ENCODE measurements around the gene TLDC2.
A peak's percentile ranks its signal among the peaks of the same experiment; 100 is the strongest.

The TLDC2 gene

DNA sequence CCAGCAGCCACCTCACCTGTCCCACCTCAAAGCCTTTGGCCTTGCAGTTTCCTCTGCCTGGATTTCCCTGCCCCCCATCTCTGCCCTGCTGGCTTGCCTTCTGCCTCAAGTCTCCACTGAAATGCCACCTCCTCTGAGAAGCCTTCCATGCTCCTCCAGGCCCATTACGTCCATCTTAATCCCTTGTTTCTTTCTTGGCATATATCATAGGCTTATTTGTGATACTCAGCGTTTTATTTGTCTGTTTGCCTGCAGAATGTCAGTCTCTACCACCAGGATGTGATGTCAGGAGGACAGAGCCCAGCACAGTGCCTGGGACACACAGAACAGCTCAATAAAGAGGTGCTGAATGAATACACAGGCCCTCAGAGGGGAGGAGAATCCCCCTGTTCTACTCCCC lies 24.4 kb upstream of the TLDC2 start:
- H3K27me3 ChIP-seq (ENCODE audit: control insufficient read depth, insufficient read depth, low read length) = no peaks in the 10 kb centered on the region
- no peak overlapping the region for H3K27ac ChIP-seq (ENCODE audit: low read depth, low read length)
- H3K9me3 ChIP-seq (ENCODE audit: control insufficient read depth, insufficient read depth, low read depth, low read length) = peaks cover 9% of the 10 kb centered on the region
- H3K9ac ChIP-seq (ENCODE audit: low read length) = no peak overlapping the region
- peaks cover 13% of the 10 kb centered on the region; the same call in 1 of the 2 replicates for H3K36me3 ChIP-seq (ENCODE audit: control insufficient read depth, insufficient read depth, low read length)
- no peak overlapping the region for H3K4me3 ChIP-seq (ENCODE audit: low read depth, low read length)
- H3K4me1 ChIP-seq (ENCODE audit: control insufficient read depth, insufficient read depth, low read length) = peaks cover 33% of the 10 kb centered on the region

DNA sequence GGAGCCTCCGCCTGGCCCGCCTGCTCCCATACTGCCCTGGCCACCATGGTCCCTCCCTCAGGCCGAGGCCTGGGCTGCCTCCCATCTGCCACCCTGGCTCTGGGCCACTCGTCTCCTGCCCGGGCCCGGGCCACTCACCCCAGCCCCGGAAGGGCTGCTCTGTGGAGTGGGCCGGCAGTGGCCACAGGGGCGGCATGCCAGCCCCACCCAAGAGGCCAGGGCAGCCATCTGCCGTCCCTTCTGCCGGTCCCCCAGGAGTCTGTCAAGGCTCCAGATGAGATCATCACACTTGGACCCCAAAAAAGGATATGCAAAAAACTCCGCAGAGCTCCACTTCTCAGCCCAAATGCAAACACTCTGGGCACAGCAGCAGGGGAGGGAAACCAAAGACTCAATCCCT lies 23.8 kb upstream of the TLDC2 start:
- peaks cover 36% of the 10 kb centered on the region for H3K4me1 ChIP-seq (ENCODE audit: control insufficient read depth, insufficient read depth, low read length)
- H3K36me3 ChIP-seq (ENCODE audit: control insufficient read depth, insufficient read depth, low read length) = peaks cover 15% of the 10 kb centered on the region; the same call in 1 of the 2 replicates
- no peak overlapping the region for H3K9ac ChIP-seq (ENCODE audit: low read length)
- no peak overlapping the region for H3K27ac ChIP-seq (ENCODE audit: low read depth, low read length)
- peaks cover 9% of the 10 kb centered on the region for H3K9me3 ChIP-seq (ENCODE audit: control insufficient read depth, insufficient read depth, low read depth, low read length)
- no peaks in the 10 kb centered on the region for H3K27me3 ChIP-seq (ENCODE audit: control insufficient read depth, insufficient read depth, low read length)
- H3K4me3 ChIP-seq (ENCODE audit: low read depth, low read length) = no peak overlapping the region

DNA sequence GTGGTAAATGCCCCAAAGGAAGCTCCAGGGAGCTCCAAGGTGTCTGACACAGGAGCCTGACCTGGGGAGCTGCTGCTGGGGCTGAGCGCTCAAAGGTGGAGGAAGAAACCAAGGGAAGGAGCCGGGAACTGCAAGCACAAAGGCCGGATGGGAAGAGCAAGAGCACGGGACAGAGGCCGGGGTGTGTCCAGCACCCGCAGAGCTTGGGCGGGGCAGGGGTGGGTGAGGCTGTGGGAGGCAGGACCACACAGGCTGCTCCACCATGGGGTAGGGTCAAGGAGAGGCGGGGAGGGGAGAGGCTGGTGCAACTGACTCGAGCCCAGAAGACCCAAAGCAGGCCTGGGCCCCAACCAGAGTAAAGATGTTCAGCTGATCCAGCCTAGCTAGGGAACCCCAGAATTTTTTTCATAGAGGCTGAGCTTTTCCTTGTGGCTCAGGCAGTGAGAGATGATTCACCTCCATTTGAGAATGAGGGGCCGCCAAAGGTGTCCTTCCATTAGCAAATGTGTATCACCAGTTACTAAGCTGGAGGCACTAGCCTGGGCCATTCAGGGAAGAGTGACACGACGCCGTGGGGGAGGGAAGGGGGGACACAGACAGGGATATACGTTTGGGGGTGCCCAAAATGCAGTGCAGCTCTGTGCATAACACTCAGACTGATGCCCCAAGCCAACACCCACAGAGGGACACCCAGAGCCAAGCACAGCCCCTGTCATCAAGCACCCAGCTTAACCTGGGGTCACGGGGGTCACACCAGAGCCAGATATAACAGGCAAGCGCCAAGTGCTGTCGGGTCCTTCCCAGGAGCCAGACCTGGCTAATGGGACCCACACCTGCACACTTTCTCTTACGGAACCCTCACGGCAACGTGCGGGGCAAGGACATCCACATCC lies 21.3 kb upstream of the TLDC2 start:
- Histone ChIP-seq H3K9me3 (ENCODE audit: control insufficient read depth, insufficient read depth, low read depth, low read length) (peaks cover 9% of the 10 kb centered on the region), H3K27me3 (ENCODE audit: control insufficient read depth, insufficient read depth, low read length) (no peaks in the 10 kb centered on the region), H3K4me1 (ENCODE audit: control insufficient read depth, insufficient read depth, low read length) (peaks cover 38% of the 10 kb centered on the region), H3K9ac (ENCODE audit: low read length) (no peak overlapping the region), H3K36me3 (ENCODE audit: control insufficient read depth, insufficient read depth, low read length) (peaks cover 17% of the 10 kb centered on the region; the same call in 1 of the 2 replicates), H3K4me3 (ENCODE audit: low read depth, low read length) (no peak overlapping the region), H3K27ac (ENCODE audit: low read depth, low read length) (no peak overlapping the region)

DNA sequence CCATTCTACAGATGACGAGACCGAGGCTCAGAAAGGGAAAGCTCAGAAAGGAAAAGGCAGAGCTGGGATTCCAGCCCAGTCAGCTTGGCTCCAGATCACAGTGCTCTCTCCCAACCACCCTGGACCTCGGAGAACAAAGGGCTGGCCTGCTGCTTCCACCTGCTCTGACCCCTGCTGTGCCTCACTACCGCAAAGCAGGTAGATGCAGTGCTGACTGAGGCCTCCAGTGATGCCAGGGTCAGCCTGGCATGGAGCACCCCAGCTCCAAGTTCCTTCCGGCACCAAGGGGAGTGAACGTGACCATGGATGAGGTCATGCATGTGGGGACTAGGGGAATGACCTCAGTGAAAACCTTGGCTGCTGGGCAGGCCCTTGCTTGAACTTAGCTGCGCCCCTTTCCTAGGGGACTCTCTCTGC lies 20.7 kb upstream of the TLDC2 start:
- Histone ChIP-seq H3K9ac (ENCODE audit: low read length) (no peak overlapping the region), H3K36me3 (ENCODE audit: control insufficient read depth, insufficient read depth, low read length) (peaks cover 17% of the 10 kb centered on the region; the same call in 1 of the 2 replicates), H3K4me1 (ENCODE audit: control insufficient read depth, insufficient read depth, low read length) (peaks cover 44% of the 10 kb centered on the region), H3K9me3 (ENCODE audit: control insufficient read depth, insufficient read depth, low read depth, low read length) (peaks cover 9% of the 10 kb centered on the region), H3K4me3 (ENCODE audit: low read depth, low read length) (no peak overlapping the region), H3K27ac (ENCODE audit: low read depth, low read length) (no peak overlapping the region), H3K27me3 (ENCODE audit: control insufficient read depth, insufficient read depth, low read length) (no peaks in the 10 kb centered on the region)

DNA sequence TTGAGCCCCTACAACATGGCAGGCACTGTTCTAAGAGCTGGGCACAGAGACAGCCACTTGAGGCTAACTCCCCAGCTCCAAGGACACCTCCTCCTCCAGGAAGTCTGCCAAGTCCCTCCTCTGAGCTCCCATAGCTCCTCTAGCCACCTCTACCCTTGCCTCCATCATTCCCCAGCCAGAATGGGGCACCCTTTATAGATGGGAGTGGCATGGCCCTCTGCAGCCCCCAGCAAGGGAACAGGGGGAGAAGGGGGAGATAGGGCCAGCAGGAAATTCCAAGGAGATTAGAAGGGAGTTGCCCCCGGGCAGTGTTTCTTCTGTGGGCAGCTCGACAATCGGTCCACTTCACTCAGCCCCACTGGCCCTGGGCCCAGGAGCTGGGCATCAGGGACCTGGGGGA lies 19.7 kb upstream of the TLDC2 start:
- Histone ChIP-seq H3K27ac (ENCODE audit: low read depth, low read length) (no peak overlapping the region), H3K9me3 (ENCODE audit: control insufficient read depth, insufficient read depth, low read depth, low read length) (peaks cover 4% of the 10 kb centered on the region), H3K4me1 (ENCODE audit: control insufficient read depth, insufficient read depth, low read length) (peaks cover 54% of the 10 kb centered on the region), H3K36me3 (ENCODE audit: control insufficient read depth, insufficient read depth, low read length) (0 out of 2 replicates have a peak, but pooled peaks cover 14% of the 10 kb centered on the region), H3K27me3 (ENCODE audit: control insufficient read depth, insufficient read depth, low read length) (no peaks in the 10 kb centered on the region), H3K4me3 (ENCODE audit: low read depth, low read length) (no peak overlapping the region), H3K9ac (ENCODE audit: low read length) (no peak overlapping the region)

DNA sequence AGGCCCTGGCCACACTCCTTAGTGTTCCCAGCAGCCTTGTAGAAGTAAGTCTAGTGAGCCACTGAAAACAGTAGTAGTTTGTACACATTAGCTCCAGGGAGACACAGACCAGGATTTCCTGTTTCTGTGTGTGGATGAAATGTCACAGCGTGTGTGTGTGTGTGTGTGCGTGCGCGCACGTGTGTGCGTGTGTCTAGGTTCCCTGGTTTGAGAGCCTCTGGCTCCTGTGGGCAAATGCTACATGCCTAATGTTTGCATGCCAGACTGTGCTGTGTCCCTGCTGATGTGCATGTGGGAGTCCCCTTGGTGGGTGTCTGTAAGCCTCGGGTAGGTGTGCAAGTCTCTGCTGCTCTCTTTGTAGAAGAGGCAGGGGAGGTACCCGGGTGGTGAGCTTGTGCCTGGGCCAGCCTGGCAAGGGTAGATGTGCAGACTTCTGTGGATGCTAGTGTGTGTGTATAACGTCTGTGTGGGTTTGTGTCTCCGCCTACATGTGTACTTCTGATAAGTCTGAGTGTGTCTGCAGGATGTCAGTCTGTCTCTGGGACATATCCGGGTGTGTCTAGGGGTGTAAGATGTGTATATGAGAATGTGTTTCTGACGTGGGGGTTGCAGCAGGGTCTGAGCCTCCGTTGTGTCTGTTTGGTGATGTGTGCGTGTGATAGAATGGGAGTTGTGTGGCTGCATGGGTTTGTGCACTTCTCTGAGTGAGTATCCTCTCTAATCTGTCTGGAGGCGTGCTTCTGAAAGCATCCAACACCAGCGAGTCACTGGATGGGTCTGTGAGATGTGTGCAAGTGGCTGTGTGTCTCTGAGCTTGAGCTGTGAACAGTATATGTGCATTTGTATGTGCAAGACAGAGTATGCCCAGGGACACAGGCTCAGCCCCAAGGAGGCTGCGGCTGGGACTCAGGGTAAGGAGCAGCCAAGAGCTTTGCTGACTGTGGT lies 19.0 kb upstream of the TLDC2 start:
- Histone ChIP-seq H3K9me3 (ENCODE audit: control insufficient read depth, insufficient read depth, low read depth, low read length) (no peaks in the 10 kb centered on the region), H3K4me1 (ENCODE audit: control insufficient read depth, insufficient read depth, low read length) (peaks cover 61% of the 10 kb centered on the region), H3K27ac (ENCODE audit: low read depth, low read length) (no peak overlapping the region), H3K27me3 (ENCODE audit: control insufficient read depth, insufficient read depth, low read length) (0 out of 2 replicates have a peak, but pooled peaks cover under 1% of the 10 kb centered on the region), H3K4me3 (ENCODE audit: low read depth, low read length) (no peak overlapping the region), H3K36me3 (ENCODE audit: control insufficient read depth, insufficient read depth, low read length) (0 out of 2 replicates have a peak, but pooled peaks cover 10% of the 10 kb centered on the region), H3K9ac (ENCODE audit: low read length) (no peak overlapping the region)

DNA sequence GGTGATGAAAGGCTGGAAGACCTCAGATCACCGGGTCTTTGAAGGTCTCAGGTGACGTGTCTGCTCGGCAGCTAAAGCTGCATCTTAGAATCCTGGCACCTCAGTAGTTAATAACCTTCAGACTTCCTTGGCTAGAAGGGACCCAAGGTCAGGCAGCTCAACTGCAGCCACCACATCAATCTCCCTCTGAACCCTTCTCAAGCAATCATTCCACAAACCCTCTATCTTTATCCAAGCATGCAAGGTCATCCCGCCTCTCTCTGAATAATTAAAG lies 16.7 kb upstream of the TLDC2 start:
- Histone ChIP-seq H3K4me1 (ENCODE audit: control insufficient read depth, insufficient read depth, low read length) (peaks cover 58% of the 10 kb centered on the region), H3K27ac (ENCODE audit: low read depth, low read length) (no peak overlapping the region), H3K9ac (ENCODE audit: low read length) (no peak overlapping the region), H3K9me3 (ENCODE audit: control insufficient read depth, insufficient read depth, low read depth, low read length) (no peaks in the 10 kb centered on the region), H3K4me3 (ENCODE audit: low read depth, low read length) (no peak overlapping the region), H3K27me3 (ENCODE audit: control insufficient read depth, insufficient read depth, low read length) (peaks cover 3% of the 10 kb centered on the region; the same call in 1 of the 2 replicates), H3K36me3 (ENCODE audit: control insufficient read depth, insufficient read depth, low read length) (0 out of 2 replicates have a peak, but pooled peaks cover 4% of the 10 kb centered on the region)

DNA sequence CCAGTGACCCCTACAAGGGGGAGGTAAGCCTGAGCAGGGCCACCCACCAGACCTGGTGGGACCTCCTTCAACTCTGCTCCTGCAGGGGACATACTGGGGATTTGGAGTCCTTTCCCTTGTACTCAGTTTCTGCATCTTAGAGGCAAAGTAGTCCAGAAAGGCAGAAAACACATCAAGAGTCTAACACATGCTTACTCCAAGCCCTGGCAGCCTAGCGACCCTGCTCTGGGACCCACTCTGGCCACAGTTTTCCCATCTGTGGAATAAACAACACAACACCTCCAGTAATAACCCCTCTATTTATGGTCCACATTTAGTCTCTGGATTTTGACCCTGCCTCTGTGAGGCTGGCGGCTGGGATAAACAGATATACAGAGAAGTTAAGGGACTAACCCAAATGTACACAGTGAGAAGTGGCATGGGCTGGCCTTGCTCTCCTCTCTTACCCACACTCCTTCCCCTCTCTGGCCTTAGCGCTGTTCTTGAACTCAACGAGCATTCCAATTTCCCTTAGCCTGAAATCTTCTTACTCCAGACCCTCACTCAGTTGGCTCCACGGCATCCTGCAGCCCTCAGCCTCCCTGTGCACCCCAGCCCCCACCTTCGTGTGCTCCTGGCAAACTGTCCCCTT lies 16.1 kb upstream of the TLDC2 start:
- Histone ChIP-seq H3K27ac (ENCODE audit: low read depth, low read length) (no peak overlapping the region), H3K4me1 (ENCODE audit: control insufficient read depth, insufficient read depth, low read length) (peaks cover 54% of the 10 kb centered on the region)

DNA sequence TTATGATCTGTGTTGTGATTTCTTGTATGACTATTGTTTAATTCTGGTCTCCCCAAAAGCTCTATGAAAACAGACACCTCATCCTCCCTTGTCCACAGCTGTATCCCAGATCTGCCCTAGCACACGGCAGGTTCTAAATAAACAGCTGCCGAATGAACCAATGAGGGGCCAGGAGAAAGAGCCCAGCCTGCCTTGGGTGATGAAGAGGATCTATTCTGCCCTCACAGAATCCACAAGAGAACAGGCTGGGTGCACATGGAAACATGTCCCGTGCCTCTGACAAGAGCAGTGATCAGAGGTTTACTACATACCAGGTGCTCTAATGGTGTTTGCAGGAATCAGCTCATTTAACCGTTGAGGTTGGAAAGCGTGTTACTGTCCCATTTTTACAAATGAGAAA lies 15.6 kb upstream of the TLDC2 start:
- H3K27me3 ChIP-seq (ENCODE audit: control insufficient read depth, insufficient read depth, low read length) = peaks cover 5% of the 10 kb centered on the region; the same call in 1 of the 2 replicates
- H3K9me3 ChIP-seq (ENCODE audit: control insufficient read depth, insufficient read depth, low read depth, low read length) = no peaks in the 10 kb centered on the region
- no peak overlapping the region for H3K4me3 ChIP-seq (ENCODE audit: low read depth, low read length)
- 0 out of 2 replicates have a peak, but pooled peaks cover 4% of the 10 kb centered on the region for H3K36me3 ChIP-seq (ENCODE audit: control insufficient read depth, insufficient read depth, low read length)
- no peak overlapping the region for H3K27ac ChIP-seq (ENCODE audit: low read depth, low read length)
- H3K9ac ChIP-seq (ENCODE audit: low read length) = no peak overlapping the region
- peaks cover 54% of the 10 kb centered on the region for H3K4me1 ChIP-seq (ENCODE audit: control insufficient read depth, insufficient read depth, low read length)

More for the DNA sequence above, 16.1 kb upstream of the TLDC2 start:
- Histone ChIP-seq H3K9ac (ENCODE audit: low read length) (no peak overlapping the region), H3K9me3 (ENCODE audit: control insufficient read depth, insufficient read depth, low read depth, low read length) (no peaks in the 10 kb centered on the region), H3K4me3 (ENCODE audit: low read depth, low read length) (no peak overlapping the region), H3K27me3 (ENCODE audit: control insufficient read depth, insufficient read depth, low read length) (peaks cover 3% of the 10 kb centered on the region; the same call in 1 of the 2 replicates), H3K36me3 (ENCODE audit: control insufficient read depth, insufficient read depth, low read length) (0 out of 2 replicates have a peak, but pooled peaks cover 4% of the 10 kb centered on the region)

DNA sequence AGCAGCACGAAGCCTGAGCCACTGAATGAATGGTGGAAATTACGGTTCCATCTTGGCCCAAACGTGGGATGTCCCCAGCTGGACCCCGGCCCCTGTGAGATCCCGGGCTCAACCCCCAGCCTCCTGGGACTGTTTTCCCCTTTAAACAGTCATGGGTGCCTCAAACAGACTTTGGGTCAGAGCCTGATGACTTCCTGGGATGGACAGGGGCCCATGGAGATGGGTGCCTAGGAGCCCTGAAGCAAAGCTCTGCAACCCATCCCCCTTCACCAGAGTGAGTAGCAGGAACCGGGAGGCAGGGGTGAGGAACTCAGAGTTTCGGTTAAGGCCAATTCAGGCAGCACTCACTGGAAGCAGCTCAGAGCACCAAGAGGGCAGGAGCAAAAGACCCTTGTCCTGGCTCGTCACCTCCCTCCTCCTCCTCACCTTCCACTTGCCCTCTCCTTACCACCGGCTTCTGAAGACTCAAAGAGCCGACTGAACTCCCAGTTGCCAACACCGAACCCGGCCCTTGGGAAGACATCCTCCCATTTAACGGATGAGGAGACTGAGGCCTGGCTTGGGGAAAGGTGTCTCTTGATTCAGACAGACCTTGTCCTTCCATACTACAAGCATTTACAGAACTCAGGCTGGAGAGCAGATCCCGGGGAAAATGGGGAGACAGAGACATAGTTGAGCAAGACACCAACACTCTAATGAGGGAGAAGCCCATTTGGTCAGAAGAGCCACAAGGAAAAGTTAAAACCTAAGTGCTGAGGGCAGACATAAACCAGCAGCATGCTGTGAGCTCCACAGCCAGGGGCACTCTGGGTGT lies 14.9 kb upstream of the TLDC2 start:
- no peak overlapping the region for H3K9ac ChIP-seq (ENCODE audit: low read length)
- peaks cover 53% of the 10 kb centered on the region for H3K4me1 ChIP-seq (ENCODE audit: control insufficient read depth, insufficient read depth, low read length)
- H3K27me3 ChIP-seq (ENCODE audit: control insufficient read depth, insufficient read depth, low read length) = peaks cover 11% of the 10 kb centered on the region; the same call in 1 of the 2 replicates
- no peak overlapping the region for H3K27ac ChIP-seq (ENCODE audit: low read depth, low read length)
- no peaks in the 10 kb centered on the region for H3K9me3 ChIP-seq (ENCODE audit: control insufficient read depth, insufficient read depth, low read depth, low read length)
- H3K4me3 ChIP-seq (ENCODE audit: low read depth, low read length) = peak overlapping the region; percentile 71
- H3K36me3 ChIP-seq (ENCODE audit: control insufficient read depth, insufficient read depth, low read length) = 0 out of 2 replicates have a peak, but pooled peaks cover 4% of the 10 kb centered on the region

Data from HUES6 (cell line).